ENCODE measurements around the gene ACAN. TPM values are rescaled to one million over a fixed set of nuclear protein-coding genes. Genes with fewer than 3 reads are reported as not detected.

ACAN gene
- total RNA-seq, 2 experiments from 2014 or later = not detected

DNA sequence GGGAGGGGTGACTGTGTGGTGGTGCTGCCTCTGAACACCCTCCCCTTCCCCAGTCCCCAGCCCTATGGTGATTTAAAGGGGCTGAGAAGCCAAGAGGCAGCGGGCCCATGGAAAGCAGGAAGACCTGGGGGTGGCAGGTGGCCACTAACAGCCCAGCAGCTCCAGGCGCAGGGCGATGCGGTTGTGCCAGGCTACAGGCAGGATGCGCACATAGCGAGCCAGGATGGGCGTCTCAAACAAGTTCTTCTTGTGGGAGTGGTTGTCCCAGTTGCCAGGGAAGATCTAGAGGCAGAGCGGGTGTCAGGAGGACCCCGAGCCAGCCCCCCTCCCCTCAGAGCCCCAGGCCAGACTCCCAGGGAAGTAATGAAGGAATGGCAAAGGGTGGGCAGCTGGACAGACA, 96.0 kb downstream of the ACAN start:
- Mint-ChIP-seq H3K4me3 (no peak overlapping the region), H3K36me3 (ENCODE audit: low read depth) (peaks cover 7% of the 10 kb centered on the region), H3K9me3 (ENCODE audit: insufficient read depth) (no peaks in the 10 kb centered on the region), H3K4me1 (ENCODE audit: low read depth) (peaks cover 37% of the 10 kb centered on the region), H3K27me3 (ENCODE audit: low read depth) (no peaks in the 10 kb centered on the region), H3K27ac (no peak overlapping the region)
- ATAC-seq = no peak
- CTCF ChIA-PET = no interaction called here
- POLR2A ChIA-PET = no interaction called here
- no peak for DNase-seq

DNA sequence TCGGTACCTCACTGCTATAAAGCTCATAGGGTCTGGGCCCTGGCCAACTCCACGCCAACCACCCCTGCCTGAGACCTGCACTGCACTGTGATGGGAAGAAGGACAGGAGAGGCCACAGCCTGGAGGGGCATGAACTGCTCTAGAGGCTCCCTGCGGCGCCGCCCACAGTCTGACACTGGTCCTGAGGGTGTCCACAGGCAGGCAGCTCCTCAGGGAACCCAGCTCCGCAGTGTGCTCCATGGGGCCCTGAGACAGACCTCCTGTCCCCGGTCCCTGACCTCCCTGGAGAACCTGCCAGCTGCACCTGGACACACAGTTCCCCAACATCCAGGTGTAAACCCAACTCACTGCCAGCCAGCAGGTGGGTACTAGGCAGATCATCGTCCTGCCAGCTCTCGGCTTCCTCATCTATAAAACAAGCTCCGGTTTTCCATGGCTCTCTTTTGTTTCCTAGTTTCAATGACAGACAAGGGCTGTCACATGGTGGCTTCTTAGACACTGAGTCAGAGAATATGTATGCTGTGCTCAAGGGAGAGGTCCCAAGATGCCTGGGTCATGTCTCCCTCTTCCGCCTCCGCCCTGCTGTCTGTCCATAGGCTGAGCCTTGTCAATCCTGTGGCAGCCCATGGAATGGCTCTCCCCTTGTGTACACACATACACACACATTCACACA, 97.2 kb downstream of the ACAN start:
- Mint-ChIP-seq H3K27ac (no peak overlapping the region), H3K9me3 (ENCODE audit: insufficient read depth) (no peaks in the 10 kb centered on the region), H3K4me1 (ENCODE audit: low read depth) (peaks cover 46% of the 10 kb centered on the region), H3K27me3 (ENCODE audit: low read depth) (no peaks in the 10 kb centered on the region), H3K36me3 (ENCODE audit: low read depth) (peaks cover 7% of the 10 kb centered on the region), H3K4me3 (no peak overlapping the region)
- DNase-seq (no peak), ATAC-seq (no peak)
- ChIA-PET CTCF (no interaction called here), POLR2A (no interaction called here)

DNA sequence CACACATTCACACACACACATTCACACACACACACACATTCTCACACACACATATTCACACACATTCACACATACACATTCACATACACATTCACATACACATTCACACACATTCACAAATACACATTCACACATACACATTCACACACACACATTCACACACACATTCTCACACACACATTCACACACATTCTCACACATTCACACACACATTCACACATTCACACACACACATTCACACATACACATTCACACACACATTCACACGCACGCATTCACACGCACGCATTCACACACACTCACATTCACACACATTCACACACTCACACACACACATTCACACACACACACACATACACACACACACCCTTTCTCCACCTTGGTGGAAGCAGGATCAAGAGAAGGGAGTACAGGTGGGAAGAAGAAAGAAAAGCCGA, 97.8 kb downstream of the ACAN start:
- Mint-ChIP-seq H3K4me3 (no peak overlapping the region), H3K4me1 (ENCODE audit: low read depth) (peaks cover 46% of the 10 kb centered on the region), H3K27me3 (ENCODE audit: low read depth) (no peaks in the 10 kb centered on the region), H3K9me3 (ENCODE audit: insufficient read depth) (no peaks in the 10 kb centered on the region), H3K36me3 (ENCODE audit: low read depth) (peaks cover 7% of the 10 kb centered on the region), H3K27ac (no peak overlapping the region)
- ChIA-PET POLR2A (no interaction called here), CTCF (no interaction called here)
- DNase-seq (no peak), ATAC-seq (no peak)

DNA sequence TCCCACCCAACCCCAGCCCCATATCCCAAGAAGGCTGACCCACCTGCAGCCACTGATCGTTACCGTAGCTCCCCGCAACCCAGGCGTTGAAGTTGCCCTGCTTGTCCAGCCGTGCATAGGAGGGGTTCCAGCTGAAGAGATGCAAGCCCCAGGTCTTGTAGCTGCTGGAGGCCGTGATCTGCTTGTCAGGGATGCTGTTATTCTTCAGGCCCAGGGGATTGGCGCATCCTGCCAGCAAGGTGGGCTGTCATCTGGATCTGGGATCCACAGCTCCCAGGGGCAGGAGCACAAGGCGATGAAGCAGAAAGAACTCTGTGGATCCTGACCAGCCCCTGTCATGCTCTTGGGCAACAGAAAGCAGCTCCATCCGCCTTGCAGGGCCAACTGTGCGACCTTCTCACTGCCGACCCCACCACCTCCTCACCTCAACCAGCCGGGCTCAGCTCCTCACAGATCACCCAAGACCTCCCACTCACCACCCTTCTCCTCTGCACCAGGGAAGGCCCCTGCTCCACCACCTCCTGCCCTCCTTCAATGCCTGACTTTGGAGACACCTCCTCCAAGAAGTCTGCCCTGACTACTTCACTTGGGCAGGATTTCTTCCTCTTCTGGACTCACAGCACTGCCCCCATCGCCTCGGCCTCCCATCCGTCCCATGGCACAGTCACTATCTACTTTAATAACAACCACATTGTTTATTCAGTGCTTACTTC, 98.4 kb downstream of the ACAN start:
- Mint-ChIP-seq H3K27me3 (ENCODE audit: low read depth) (no peaks in the 10 kb centered on the region), H3K9me3 (ENCODE audit: insufficient read depth) (no peaks in the 10 kb centered on the region), H3K36me3 (ENCODE audit: low read depth) (peaks cover 7% of the 10 kb centered on the region), H3K4me3 (no peak overlapping the region), H3K27ac (peak overlapping the region; percentile 53), H3K4me1 (ENCODE audit: low read depth) (peaks cover 41% of the 10 kb centered on the region)
- DNase-seq (no peak), ATAC-seq (no peak)
- ChIA-PET CTCF (interaction anchor here (2.6 kb wide), 1 partner anchor 277 kb away, joined by 7 read pairs; no protein-coding TSS in a partner anchor), POLR2A (interaction anchor here (1.3 kb wide), 1 partner anchor 280 kb away, joined by 4 read pairs; no protein-coding TSS in a partner anchor)

DNA sequence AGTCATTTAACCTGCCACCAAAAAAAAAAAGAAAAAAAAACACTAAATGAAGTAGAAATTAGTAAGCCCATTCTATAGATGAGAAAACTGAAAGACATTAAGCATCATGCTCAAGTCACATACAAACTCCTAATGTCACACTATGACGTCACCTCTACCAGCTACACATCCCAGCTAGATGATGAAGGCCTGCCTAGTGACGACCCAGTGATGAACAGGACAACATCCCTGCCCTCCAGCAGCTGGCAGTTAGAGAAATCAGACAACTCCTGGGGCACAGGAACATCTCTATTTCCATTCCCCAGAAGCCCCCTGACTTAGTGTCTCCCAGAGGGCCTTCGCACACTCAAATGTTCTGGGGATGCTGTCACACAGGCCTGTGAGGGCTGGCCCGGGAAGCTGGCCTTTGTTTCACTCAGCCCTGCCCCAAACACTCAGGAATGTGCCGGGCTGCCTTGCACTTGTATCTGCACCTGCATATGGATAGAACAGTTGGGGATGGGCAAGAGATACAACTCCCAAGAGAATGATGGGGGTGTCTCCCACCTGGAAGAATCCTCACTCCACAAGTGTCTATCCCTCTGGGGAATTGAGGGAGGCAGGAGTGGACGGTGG, 99.1 kb downstream of the ACAN start:
- CTCF ChIA-PET = interaction anchor here (0.9 to 2.6 kb wide), 4 partner anchors 8 to 278 kb away, joined by 3 to 9 read pairs (median 5); no protein-coding TSS in a partner anchor

DNA sequence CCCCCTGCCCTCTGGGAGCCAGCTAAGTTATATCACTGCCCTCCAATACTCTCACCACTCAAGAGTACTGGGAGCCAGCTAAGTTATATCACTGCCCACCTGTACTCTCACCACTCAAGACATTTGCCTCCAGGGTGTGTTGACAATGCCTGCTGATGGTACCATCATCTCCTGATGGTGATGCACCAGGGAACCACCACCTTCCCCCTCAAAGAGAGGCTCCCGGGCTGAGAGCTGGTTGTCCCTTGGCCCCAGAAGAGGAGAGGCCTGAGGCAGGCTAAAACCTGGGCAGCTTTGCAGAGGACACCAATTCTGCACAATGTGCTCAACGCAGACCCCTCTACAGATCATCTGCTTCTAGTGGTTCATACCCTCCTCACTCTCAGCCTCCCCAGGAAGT, 99.6 kb downstream of the ACAN start:
- POLR2A ChIA-PET = interaction anchor here (0.6 to 2.9 kb wide), 3 partner anchors 7 to 281 kb away, joined by 3 to 18 read pairs (median 4); partner anchors contain the start of gene HAPLN3
- no peak overlapping the region for H3K27ac Mint-ChIP-seq

More for the DNA sequence above, 99.1 kb downstream of the ACAN start:
- Mint-ChIP-seq H3K36me3 (ENCODE audit: low read depth) (peaks cover 7% of the 10 kb centered on the region), H3K4me3 (no peak overlapping the region), H3K4me1 (ENCODE audit: low read depth) (peaks cover 34% of the 10 kb centered on the region), H3K9me3 (ENCODE audit: insufficient read depth) (no peaks in the 10 kb centered on the region), H3K27ac (no peak overlapping the region), H3K27me3 (ENCODE audit: low read depth) (no peaks in the 10 kb centered on the region)
- DNase-seq (no peak), ATAC-seq (no peak)
- POLR2A ChIA-PET = interaction anchor here (0.6 to 1.3 kb wide), 2 partner anchors 9 to 280 kb away, joined by 3 to 4 read pairs; no protein-coding TSS in a partner anchor

DNA sequence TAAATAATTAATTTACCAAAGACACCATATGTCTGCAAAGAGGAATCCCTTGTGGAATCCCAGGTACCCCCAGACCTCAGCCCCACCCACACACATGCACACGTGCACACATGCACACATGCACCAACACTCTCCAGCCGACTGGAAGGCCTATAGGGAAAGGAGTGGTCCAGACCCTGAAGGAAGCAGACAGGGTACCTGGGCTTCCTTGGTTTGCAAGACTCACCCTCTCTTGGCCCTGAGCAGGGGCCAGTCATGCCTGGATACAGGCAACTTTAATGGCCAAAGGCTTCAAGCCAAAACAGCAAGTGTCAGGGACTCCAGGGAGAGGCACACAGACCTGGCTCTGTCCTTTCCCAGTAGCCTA, 101.0 kb downstream of the ACAN start:
- H3K27ac Mint-ChIP-seq = peak overlapping the region; percentile 84
- H3K4me3 Mint-ChIP-seq = peak overlapping the region; percentile 2
- H3K9me3 Mint-ChIP-seq (ENCODE audit: insufficient read depth) = no peaks in the 10 kb centered on the region
- peaks cover 29% of the 10 kb centered on the region for H3K4me1 Mint-ChIP-seq (ENCODE audit: low read depth)
- no peaks in the 10 kb centered on the region for H3K27me3 Mint-ChIP-seq (ENCODE audit: low read depth)
- ChIA-PET CTCF (interaction anchor here (0.6 to 2.6 kb wide), 56 partner anchors 9 to 1290 kb away, joined by 3 to 36 read pairs (median 5); partner anchors contain the start of genes FANCI, HAPLN3 and MFGE8), POLR2A (interaction anchor here (0.9 to 2.9 kb wide), 6 partner anchors 9 to 437 kb away, joined by 3 to 18 read pairs (median 4); partner anchors contain the start of genes HAPLN3, ISG20, MFGE8 and MRPL46)
- no peak for ATAC-seq
- no peak for DNase-seq
- H3K36me3 Mint-ChIP-seq (ENCODE audit: low read depth) = peaks cover 7% of the 10 kb centered on the region

More for the DNA sequence above, 99.6 kb downstream of the ACAN start:
- Mint-ChIP-seq H3K4me3 (no peak overlapping the region), H3K36me3 (ENCODE audit: low read depth) (peaks cover 7% of the 10 kb centered on the region), H3K4me1 (ENCODE audit: low read depth) (peaks cover 29% of the 10 kb centered on the region), H3K9me3 (ENCODE audit: insufficient read depth) (no peaks in the 10 kb centered on the region), H3K27me3 (ENCODE audit: low read depth) (no peaks in the 10 kb centered on the region)
- DNase-seq (no peak), ATAC-seq (no peak)
- CTCF ChIA-PET = interaction anchor here (0.9 to 2.6 kb wide), 5 partner anchors 9 to 278 kb away, joined by 3 to 25 read pairs (median 7); no protein-coding TSS in a partner anchor

DNA sequence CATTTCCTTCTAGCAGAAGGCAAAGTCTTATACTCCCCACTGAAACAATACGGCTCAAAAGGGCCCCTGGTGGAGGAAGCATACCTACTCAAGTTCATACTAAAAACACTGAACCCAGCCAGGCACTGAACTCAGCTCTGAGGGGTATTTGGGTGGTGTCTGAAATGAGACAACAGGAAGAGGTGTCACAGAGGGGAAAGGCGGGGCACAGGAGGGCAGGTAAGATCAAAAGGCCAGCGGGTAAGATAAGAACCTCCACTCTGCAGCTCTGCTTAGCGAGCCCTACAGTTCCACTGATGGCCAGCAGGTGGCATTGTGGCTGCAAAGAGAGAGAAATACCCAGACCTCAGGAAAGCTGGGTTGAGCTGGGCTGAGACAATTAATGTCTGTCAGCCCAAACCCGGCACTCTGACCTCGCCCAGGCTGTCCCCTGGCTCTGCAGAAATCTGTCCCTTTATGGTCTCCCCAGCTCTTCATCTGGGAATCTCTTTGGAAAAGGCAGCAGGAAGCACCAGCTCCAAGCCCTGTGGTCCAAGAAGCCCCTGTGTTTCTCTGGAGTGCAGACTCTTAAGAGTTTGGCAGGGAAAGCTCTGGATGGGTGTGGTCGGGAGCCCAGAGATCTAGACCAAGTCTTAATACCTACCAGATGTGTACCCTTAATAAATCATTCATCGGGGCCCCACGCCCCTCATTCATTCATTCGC, 101.5 kb downstream of the ACAN start:
- H3K27me3 Mint-ChIP-seq (ENCODE audit: low read depth) = no peaks in the 10 kb centered on the region
- POLR2A ChIA-PET = interaction anchor here (0.8 to 2.9 kb wide), 7 partner anchors 9 to 437 kb away, joined by 3 to 18 read pairs (median 4); partner anchors contain the start of genes HAPLN3, ISG20, MFGE8 and MRPL46
- DNase-seq (peak; percentile 97), ATAC-seq (peak; percentile 99)
- peak overlapping the region; percentile 84 for H3K27ac Mint-ChIP-seq
- H3K4me3 Mint-ChIP-seq = peak overlapping the region; percentile 2
- peaks cover 13% of the 10 kb centered on the region for H3K36me3 Mint-ChIP-seq (ENCODE audit: low read depth)
- H3K9me3 Mint-ChIP-seq (ENCODE audit: insufficient read depth) = no peaks in the 10 kb centered on the region
- H3K4me1 Mint-ChIP-seq (ENCODE audit: low read depth) = peaks cover 29% of the 10 kb centered on the region
- CTCF ChIA-PET = interaction anchor here (0.6 to 2.6 kb wide), 66 partner anchors 9 to 1290 kb away, joined by 3 to 36 read pairs (median 5); partner anchors contain the start of genes FANCI, HAPLN3, ISG20 and MFGE8

DNA sequence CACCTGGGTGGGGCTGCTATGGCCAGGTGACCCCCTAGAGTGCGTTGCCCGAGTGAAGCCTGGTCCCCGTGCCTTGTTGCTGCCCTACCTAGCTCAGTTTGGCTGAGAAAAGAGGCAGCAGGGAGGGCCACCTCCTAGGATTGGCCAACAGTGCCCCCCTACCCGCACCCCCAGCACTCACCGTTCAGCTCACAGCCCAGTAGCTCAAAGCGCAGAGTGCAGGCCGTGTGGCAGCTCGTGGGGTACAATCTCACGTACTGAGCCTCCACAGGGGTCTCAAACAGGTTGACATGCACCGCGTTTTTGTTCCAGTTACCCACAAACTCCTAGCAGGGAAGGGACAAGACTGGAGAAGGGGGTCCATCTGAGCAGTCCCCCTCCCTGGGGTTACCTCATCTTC, 102.3 kb downstream of the ACAN start:
- DNase-seq (no peak), ATAC-seq (no peak)
- Mint-ChIP-seq H3K27me3 (ENCODE audit: low read depth) (no peaks in the 10 kb centered on the region), H3K9me3 (ENCODE audit: insufficient read depth) (no peaks in the 10 kb centered on the region), H3K4me1 (ENCODE audit: low read depth) (peaks cover 29% of the 10 kb centered on the region), H3K36me3 (ENCODE audit: low read depth) (peaks cover 13% of the 10 kb centered on the region), H3K4me3 (no peak overlapping the region), H3K27ac (peak overlapping the region; percentile 84)
- ChIA-PET POLR2A (interaction anchor here (0.8 to 2.9 kb wide), 3 partner anchors 9 to 270 kb away, joined by 3 to 18 read pairs (median 7); partner anchors contain the start of genes HAPLN3 and MFGE8), CTCF (interaction anchor here (1.0 to 2.6 kb wide), 30 partner anchors 9 to 281 kb away, joined by 3 to 36 read pairs (median 7); partner anchors contain the start of genes HAPLN3, ISG20 and MFGE8)

DNA sequence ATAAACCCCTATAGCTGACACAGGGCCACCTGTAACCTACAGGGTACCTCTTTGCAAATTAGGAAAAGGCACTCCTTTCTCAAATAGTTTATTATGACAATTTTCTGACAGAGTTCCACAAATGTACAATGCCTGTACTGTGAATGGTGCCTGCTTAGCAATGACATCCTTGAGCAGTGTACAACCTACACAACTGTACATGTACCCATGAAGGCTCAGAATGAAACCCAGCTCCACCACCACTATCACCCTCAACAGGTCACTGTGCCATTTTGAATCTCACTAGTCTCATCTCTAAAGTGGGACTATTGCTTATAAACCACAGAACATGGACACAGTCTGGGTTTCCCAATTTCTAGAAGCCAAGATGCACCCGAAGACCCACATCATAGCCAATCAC, 102.9 kb downstream of the ACAN start:
- POLR2A ChIA-PET = no interaction called here
- CTCF ChIA-PET = interaction anchor here (1.0 to 2.5 kb wide), 6 partner anchors 9 to 116 kb away, joined by 3 to 36 read pairs (median 23); partner anchors contain the start of genes HAPLN3 and MFGE8
- H3K36me3 Mint-ChIP-seq (ENCODE audit: low read depth) = peaks cover 14% of the 10 kb centered on the region
- H3K4me1 Mint-ChIP-seq (ENCODE audit: low read depth) = peaks cover 33% of the 10 kb centered on the region
- H3K9me3 Mint-ChIP-seq (ENCODE audit: insufficient read depth) = no peaks in the 10 kb centered on the region
- H3K4me3 Mint-ChIP-seq = no peak overlapping the region
- DNase-seq = no peak
- peak overlapping the region; percentile 0 for H3K27ac Mint-ChIP-seq
- no peaks in the 10 kb centered on the region for H3K27me3 Mint-ChIP-seq (ENCODE audit: low read depth)
- ATAC-seq = no peak

DNA sequence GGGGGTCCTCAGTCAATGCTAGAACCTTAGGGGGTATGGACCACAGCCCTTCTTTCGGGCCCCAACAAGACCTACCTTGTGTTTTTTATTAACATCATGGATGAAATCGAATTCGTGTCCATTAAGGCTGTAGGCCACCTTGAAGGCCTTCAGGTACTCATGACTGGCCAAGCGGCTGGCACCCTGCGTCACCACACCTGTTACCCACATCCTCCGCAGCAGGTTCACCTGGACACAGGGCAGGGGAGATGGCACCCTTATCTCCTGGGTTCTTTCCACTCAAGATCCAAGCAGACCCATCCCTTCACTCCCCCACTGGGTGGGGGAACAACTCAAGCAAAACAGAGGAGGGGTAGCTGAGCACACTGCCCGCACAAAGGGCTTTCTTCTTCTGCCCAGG, 103.3 kb downstream of the ACAN start:
- H3K27me3 Mint-ChIP-seq (ENCODE audit: low read depth) = no peaks in the 10 kb centered on the region
- H3K4me1 Mint-ChIP-seq (ENCODE audit: low read depth) = peaks cover 34% of the 10 kb centered on the region
- H3K36me3 Mint-ChIP-seq (ENCODE audit: low read depth) = peaks cover 15% of the 10 kb centered on the region
- ATAC-seq (no peak), DNase-seq (no peak)
- H3K9me3 Mint-ChIP-seq (ENCODE audit: insufficient read depth) = no peaks in the 10 kb centered on the region
- ChIA-PET POLR2A (no interaction called here), CTCF (interaction anchor here (2.4 kb wide), 1 partner anchor 11 kb away, joined by 34 read pairs; the partner anchor contains the start of gene HAPLN3)
- no peak overlapping the region for H3K4me3 Mint-ChIP-seq
- no peak overlapping the region for H3K27ac Mint-ChIP-seq

Measured in activated CD8-positive, alpha-beta T cell treated with anti-CD3 and anti-CD28 coated beads, Interleukin-2, amount 10 ng/mL, durations not matched to agents 7 days and 5 days (primary cell).